Astrocyte (in vitro differentiated cells and primary cell): Measurements from ENCODE around the gene SPATA6L. TPM values are rescaled to one million over a fixed set of nuclear protein-coding genes. Genes with fewer than 3 reads are reported as not detected.

Source experiments
- DNase-seq: peaks from one replicate; pipeline ENCODE4 v3.0.0-alpha.2; 2010; ENCODE audit warnings: low read depth
- FAIRE-seq: peaks from 2 replicates; lab custom pipeline; 2011; peaks lifted over from hg19 to GRCh38; lab: Jason Lieb, UNC
- H2AFZ ChIP-seq: 2 replicates; pipeline ENCODE4 v1.6.0; 2012; ENCODE audit warnings: low read depth, low read length, inconsistent platforms
- H3K27ac ChIP-seq: 2 replicates; pipeline ENCODE4 v1.5.1; 2011; ENCODE audit warnings: low read depth, low read length, inconsistent platforms
- H3K27me3 ChIP-seq: 2 replicates; pipeline ENCODE4 v1.6.0; 2011; ENCODE audit warnings: low read length, inconsistent platforms; ENCODE audit not compliant: insufficient read depth
- H3K36me3 ChIP-seq: 2 replicates; pipeline ENCODE4 v1.5.1; 2011; ENCODE audit warnings: low read length, inconsistent platforms; ENCODE audit not compliant: insufficient read depth
- H3K4me1 ChIP-seq: 2 replicates; pipeline ENCODE4 v1.5.1; 2011; ENCODE audit warnings: low read length, inconsistent platforms; ENCODE audit not compliant: insufficient read depth
- H3K4me2 ChIP-seq: 2 replicates; pipeline ENCODE4 v1.6.0; 2012; ENCODE audit warnings: low read length, inconsistent platforms
- H3K4me3 ChIP-seq: 2 replicates; pipeline ENCODE4 v1.5.1; 2011; ENCODE audit warnings: low read depth, mild to moderate bottlenecking, low read length, inconsistent platforms; ENCODE audit not compliant: insufficient read depth
- H3K79me2 ChIP-seq: 2 replicates; pipeline ENCODE4 v1.6.0; 2012; ENCODE audit warnings: mild to moderate bottlenecking, low read length, inconsistent platforms; ENCODE audit not compliant: insufficient read depth
- H3K9ac ChIP-seq: 2 replicates; pipeline ENCODE4 v1.6.0; 2012; ENCODE audit warnings: mild to moderate bottlenecking, low read length, inconsistent platforms
- H3K9me3 ChIP-seq: 2 replicates; pipeline ENCODE4 v1.5.1; 2012; ENCODE audit warnings: low read depth, mild to moderate bottlenecking, low read length, inconsistent platforms; ENCODE audit not compliant: insufficient read depth
- H4K20me1 ChIP-seq: 2 replicates; pipeline ENCODE4 v1.6.0; 2012; ENCODE audit warnings: low read length, inconsistent platforms; ENCODE audit not compliant: insufficient read depth
- H3K27ac Mint-ChIP-seq: one replicate; pipeline ENCODE4 v1.8.0; 2021; ENCODE audit warnings: mild to moderate bottlenecking, mixed read lengths; ENCODE audit not compliant: unreplicated experiment
- H3K27me3 Mint-ChIP-seq: one replicate; pipeline ENCODE4 v1.8.0; 2021; ENCODE audit warnings: low read depth, mixed read lengths; ENCODE audit not compliant: unreplicated experiment
- H3K36me3 Mint-ChIP-seq: one replicate; pipeline ENCODE4 v1.8.0; 2021; ENCODE audit warnings: low read depth, mixed read lengths; ENCODE audit not compliant: unreplicated experiment
- H3K4me1 Mint-ChIP-seq: one replicate; pipeline ENCODE4 v1.8.0; 2021; ENCODE audit warnings: low read depth, mixed read lengths; ENCODE audit not compliant: unreplicated experiment
- H3K4me3 Mint-ChIP-seq: one replicate; pipeline ENCODE4 v1.8.0; 2021; ENCODE audit warnings: mild to moderate bottlenecking, moderate library complexity, mixed read lengths; ENCODE audit not compliant: unreplicated experiment
- H3K9me3 Mint-ChIP-seq: one replicate; pipeline ENCODE4 v1.8.0; 2021; ENCODE audit warnings: mild to moderate bottlenecking, mixed read lengths; ENCODE audit not compliant: unreplicated experiment
- EZH2 ChIP-seq: IDR thresholded peaks from 2 replicates; pipeline ENCODE4 v1.6.1; 2012; ENCODE audit warnings: mild to moderate bottlenecking, low read length, inconsistent platforms; ENCODE audit not compliant: insufficient read depth
- total RNA-seq: library from RNA; stranded (reverse); gene quantifications from 2 replicates; pipeline ENCODE4 v1.2.1, GENCODE V29; 2021
- TF ChIP-seq, protein P1 (sequence below): IDR thresholded peaks from 2 replicates; pipeline ENCODE4 v1.5.1; 2011; ENCODE audit warnings: low read depth, mild to moderate bottlenecking, inconsistent platforms, low read length, moderate library complexity; ENCODE audit not compliant: insufficient read depth

The SPATA6L gene
- total RNA-seq, 1 donor from 2014 or later: 2.8 TPM

DNA sequence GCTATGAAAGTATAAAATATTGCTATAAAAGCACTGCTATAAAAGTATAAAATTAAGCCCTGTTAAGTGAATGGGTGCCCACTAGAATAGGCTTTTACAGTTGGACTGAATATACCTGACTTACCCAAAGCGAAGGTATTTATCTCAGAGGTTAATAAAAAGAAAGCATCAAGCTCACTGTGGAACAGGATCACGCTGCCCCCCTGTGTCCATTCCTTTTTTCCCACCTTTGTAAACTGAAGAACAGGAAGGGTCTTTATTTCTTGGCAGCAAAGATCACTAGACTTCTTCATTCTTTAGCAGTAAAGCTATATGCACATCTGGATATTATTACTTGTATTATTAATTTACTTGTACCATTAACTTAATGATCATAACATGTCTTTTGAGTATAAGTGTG is 26.3 kb downstream of the SPATA6L start:
- no peaks in the 10 kb centered on the region for H3K36me3 Mint-ChIP-seq
- no peak overlapping the region for H3K27ac Mint-ChIP-seq
- H3K4me3 Mint-ChIP-seq: no peak overlapping the region
- DNase-seq: peak; percentile 2
- no peaks in the 10 kb centered on the region for H3K27me3 Mint-ChIP-seq
- no peaks in the 10 kb centered on the region for H3K9me3 Mint-ChIP-seq
- Histone ChIP-seq H3K9ac (no peak overlapping the region), H2AFZ (no peak overlapping the region), H3K27me3 (no peaks in the 10 kb centered on the region), H3K36me3 (no peaks in the 10 kb centered on the region), H3K4me2 (no peak overlapping the region), H3K79me2 (no peaks in the 10 kb centered on the region), H4K20me1 (no peaks in the 10 kb centered on the region), H3K27ac (no peak overlapping the region), H3K9me3 (no peaks in the 10 kb centered on the region), H3K4me1 (no peaks in the 10 kb centered on the region), H3K4me3 (no peak overlapping the region)
- H3K4me1 Mint-ChIP-seq: peaks cover 4% of the 10 kb centered on the region
- TF ChIP-seq, protein P1, sequence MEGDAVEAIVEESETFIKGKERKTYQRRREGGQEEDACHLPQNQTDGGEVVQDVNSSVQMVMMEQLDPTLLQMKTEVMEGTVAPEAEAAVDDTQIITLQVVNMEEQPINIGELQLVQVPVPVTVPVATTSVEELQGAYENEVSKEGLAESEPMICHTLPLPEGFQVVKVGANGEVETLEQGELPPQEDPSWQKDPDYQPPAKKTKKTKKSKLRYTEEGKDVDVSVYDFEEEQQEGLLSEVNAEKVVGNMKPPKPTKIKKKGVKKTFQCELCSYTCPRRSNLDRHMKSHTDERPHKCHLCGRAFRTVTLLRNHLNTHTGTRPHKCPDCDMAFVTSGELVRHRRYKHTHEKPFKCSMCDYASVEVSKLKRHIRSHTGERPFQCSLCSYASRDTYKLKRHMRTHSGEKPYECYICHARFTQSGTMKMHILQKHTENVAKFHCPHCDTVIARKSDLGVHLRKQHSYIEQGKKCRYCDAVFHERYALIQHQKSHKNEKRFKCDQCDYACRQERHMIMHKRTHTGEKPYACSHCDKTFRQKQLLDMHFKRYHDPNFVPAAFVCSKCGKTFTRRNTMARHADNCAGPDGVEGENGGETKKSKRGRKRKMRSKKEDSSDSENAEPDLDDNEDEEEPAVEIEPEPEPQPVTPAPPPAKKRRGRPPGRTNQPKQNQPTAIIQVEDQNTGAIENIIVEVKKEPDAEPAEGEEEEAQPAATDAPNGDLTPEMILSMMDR: peak; percentile 45
- no peak for TF ChIP-seq EZH2
- no peak for FAIRE-seq

DNA sequence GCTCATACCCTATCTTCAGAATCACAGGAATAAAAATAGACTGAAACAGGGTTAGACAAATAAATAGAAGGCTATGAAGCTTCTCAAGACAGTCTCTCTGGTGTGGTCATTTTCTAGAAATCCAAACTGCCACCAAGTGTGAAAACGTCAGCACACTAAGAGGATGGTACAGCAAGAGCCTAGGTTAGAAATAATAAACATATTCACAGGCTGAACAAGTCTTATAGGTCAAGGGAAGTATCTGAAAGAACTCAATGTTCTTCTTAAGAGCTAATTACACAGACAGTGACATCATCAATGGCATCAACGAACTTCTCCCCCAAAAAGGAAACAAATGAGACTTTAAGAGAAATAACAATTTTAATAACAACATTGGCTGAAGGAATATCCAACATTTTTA is 26.9 kb downstream of the SPATA6L start:
- no peaks in the 10 kb centered on the region for H4K20me1 ChIP-seq
- Mint-ChIP-seq H3K9me3 (no peaks in the 10 kb centered on the region), H3K27me3 (no peaks in the 10 kb centered on the region), H3K4me1 (no peaks in the 10 kb centered on the region), H3K27ac (no peak overlapping the region), H3K36me3 (no peaks in the 10 kb centered on the region), H3K4me3 (no peak overlapping the region)
- no peaks in the 10 kb centered on the region for H3K36me3 ChIP-seq
- DNase-seq (no peak), FAIRE-seq (no peak)
- no peak overlapping the region for H3K4me3 ChIP-seq
- no peaks in the 10 kb centered on the region for H3K4me1 ChIP-seq
- no peaks in the 10 kb centered on the region for H3K79me2 ChIP-seq
- no peak overlapping the region for H3K4me2 ChIP-seq
- H3K9me3 ChIP-seq: no peaks in the 10 kb centered on the region
- no peak overlapping the region for H3K9ac ChIP-seq
- TF ChIP-seq EZH2: no peak
- TF ChIP-seq, protein P1: no peak
- no peak overlapping the region for H2AFZ ChIP-seq
- H3K27me3 ChIP-seq: no peaks in the 10 kb centered on the region
- H3K27ac ChIP-seq: no peak overlapping the region

DNA sequence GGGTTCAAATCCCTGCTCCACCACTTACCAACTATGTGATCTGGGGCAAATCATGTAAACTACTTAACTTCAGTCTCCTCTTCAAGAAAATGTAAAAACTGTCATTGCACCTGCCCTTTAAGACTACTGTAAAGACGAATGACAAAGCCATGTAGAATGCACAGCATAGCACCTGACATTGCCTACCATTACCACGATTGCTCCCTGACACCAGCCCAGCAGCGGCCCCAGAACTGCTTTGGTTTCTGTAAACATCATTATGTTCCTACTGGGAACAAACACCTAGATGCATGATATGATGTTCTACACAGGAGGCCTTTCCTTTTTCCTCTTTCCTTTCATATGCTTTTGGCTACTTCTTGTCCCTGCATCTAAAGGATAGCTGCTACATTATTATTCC is 27.3 kb downstream of the SPATA6L start:
- Histone ChIP-seq H3K4me3 (no peak overlapping the region), H3K27ac (no peak overlapping the region), H3K4me2 (no peak overlapping the region), H3K36me3 (no peaks in the 10 kb centered on the region), H3K79me2 (no peaks in the 10 kb centered on the region), H2AFZ (no peak overlapping the region), H3K4me1 (no peaks in the 10 kb centered on the region), H3K27me3 (no peaks in the 10 kb centered on the region), H3K9me3 (no peaks in the 10 kb centered on the region), H3K9ac (no peak overlapping the region), H4K20me1 (no peaks in the 10 kb centered on the region)
- no peak overlapping the region for H3K4me3 Mint-ChIP-seq
- no peak overlapping the region for H3K27ac Mint-ChIP-seq
- H3K36me3 Mint-ChIP-seq: no peaks in the 10 kb centered on the region
- no peaks in the 10 kb centered on the region for H3K9me3 Mint-ChIP-seq
- DNase-seq: no peak
- H3K4me1 Mint-ChIP-seq: no peaks in the 10 kb centered on the region
- TF ChIP-seq EZH2: no peak
- TF ChIP-seq, protein P1: no peak
- no peak for FAIRE-seq
- no peaks in the 10 kb centered on the region for H3K27me3 Mint-ChIP-seq
